Pancreas (tissue), 10 donors: ENCODE data around the gene DPF3. TPM values are rescaled to one million over a fixed set of nuclear protein-coding genes. Genes with fewer than 3 reads are reported as not detected.

Experiments
- ATAC-seq, 4 donors: fragments of 200-7000 bp; cut with Tn5 transposase; one replicate each; pipeline versions ENCODE4 v1.8.0 to v1.9.1; 2020; ENCODE audit warnings: mild to moderate bottlenecking in 4 of 4, moderate library complexity in 4 of 4
- DNase-seq, 6 donors: peaks; one replicate each; pipeline ENCODE4 v3.0.0-alpha.2; 2020
- FAIRE-seq: peaks from 2 replicates; lab custom pipeline; 2012; peaks lifted over from hg19 to GRCh38; lab: Jason Lieb, UNC
- H3K27ac ChIP-seq, 4 donors: fragments of 200-600 bp; sonication (generic); 1 replicate in 3 of 4; 2 replicates in 1 of 4; pipeline versions ENCODE4 v1.5.0 to v1.8.0; 2020
- H3K27me3 ChIP-seq, 4 donors: fragments of 200-600 bp; one replicate each; pipeline ENCODE4 v1.8.0; 2021
- H3K36me3 ChIP-seq, 3 donors: fragments of 200-600 bp; sonication (generic) in 1 of 3; one replicate each; pipeline versions ENCODE4 v1.5.0 to v1.8.0; 2020 to 2021
- H3K4me1 ChIP-seq, 3 donors: fragments of 200-600 bp; one replicate each; pipeline ENCODE4 v1.8.0; 2021
- H3K4me3 ChIP-seq, 4 donors: fragments of 200-600 bp; sonication (generic) in 2 of 4; one replicate each; pipeline versions ENCODE4 v1.5.0 to v1.8.0; 2020 to 2021
- H3K9me3 ChIP-seq, 4 donors: fragments of 200-600 bp; one replicate each; pipeline ENCODE4 v1.8.0; 2021
- CTCF ChIP-seq, 4 donors: fragments of 200-600 bp; sonication (generic) in 3 of 4; IDR thresholded peaks; one replicate each; pipeline versions ENCODE4 v1.5.0 to v1.8.0; 2021; ENCODE audit warnings: antibody characterized with exemption in 4 of 4
- WGBS, 2 donors: extraction: QIAGEN DNeasy Blood & Tissue Kit; methylation state at CpG; one replicate each; pipeline ENCODE4 v1.1.7; 2013; 5-methylcytosine and 5-hydroxymethylcytosine counted together
- intact Hi-C, 3 donors: fragments of 100-400 bp; cut with DNase I; formaldehyde crosslinking; loops; one replicate each; pipeline versions ENCODE4 v1.11.1 to v1.14.2; 2022
- polyA plus RNA-seq, 2 donors: library from polyadenylated mRNA; stranded (reverse); fragments of 200-250 nt; gene quantifications; one replicate each; pipeline ENCODE4 v1.2.3, GENCODE V29; 2013
- total RNA-seq, 6 donors: library from RNA; stranded (reverse); fragmentation: NEBNext Ultra II Directional in 4 of 6; extraction: Animal tissue kit (Norgen Biotek cat#: 25700) in 4 of 6; gene quantifications; one replicate each; pipeline versions ENCODE4 v1.2.1 to v1.2.4, GENCODE V29; 2021 to 2023
- donor health status: healthy with polysubstance abuse.
- donor health status: DM: no; HTN: no; CAD: no; lungs with moderate emphysema.
- donor health status: DM: no; HTN: no; CAD: no.
- donor health status: control.
- donor health status: control.
- donor health status: Bipolar disorder and iron deficiency.
- donor health status: DM: yes; HTN: yes; CAD: no.
- donor health status: DM: no; HTN: no; CAD: no.
- donor health status: DM: no; HTN: no; CAD: no.
- donor health status: DM: yes; HTN: yes; CAD: no.

Gene DPF3
- total and polyA plus RNA-seq, 8 donors = 0.14 to 1.3 (median 0.86) TPM

DNA sequence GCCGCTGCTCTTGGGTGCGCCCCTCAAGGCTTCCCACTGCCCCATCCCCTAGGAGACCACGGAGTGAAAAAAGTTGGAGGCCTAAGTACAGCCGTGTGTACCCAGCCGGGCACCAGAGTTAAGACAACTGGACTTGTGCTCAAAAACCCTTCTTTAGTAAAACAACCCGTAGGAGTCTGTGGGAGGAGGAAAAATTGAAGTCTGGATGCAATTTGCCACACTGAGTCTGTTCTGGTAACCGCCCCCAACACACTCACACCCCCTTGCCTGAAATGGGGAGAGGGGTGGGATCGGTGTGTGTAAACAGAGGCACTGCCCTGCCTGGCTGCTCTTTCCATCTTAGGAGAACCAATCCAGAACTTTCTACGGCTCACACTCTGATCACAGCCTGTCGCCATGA, 41.7 kb downstream of the DPF3 start:
- intact Hi-C loops = no loop called here
- WGBS, 2 donors = 91 to 94% methylated on average over 10 of the region's 10 CpGs
- TF ChIP-seq CTCF (IDR thresholded peaks at IDR 0.05) = no peak
- H3K27ac ChIP-seq = no peak overlapping the region
- ATAC-seq (no peak), FAIRE-seq (no peak), DNase-seq (no peak)
- no peak overlapping the region for H3K4me3 ChIP-seq
- H3K36me3 ChIP-seq = no peaks in the 10 kb centered on the region
- H3K27me3 ChIP-seq = no peaks in the 10 kb centered on the region
- no peaks in the 10 kb centered on the region for H3K9me3 ChIP-seq
- no peaks in the 10 kb centered on the region for H3K4me1 ChIP-seq

DNA sequence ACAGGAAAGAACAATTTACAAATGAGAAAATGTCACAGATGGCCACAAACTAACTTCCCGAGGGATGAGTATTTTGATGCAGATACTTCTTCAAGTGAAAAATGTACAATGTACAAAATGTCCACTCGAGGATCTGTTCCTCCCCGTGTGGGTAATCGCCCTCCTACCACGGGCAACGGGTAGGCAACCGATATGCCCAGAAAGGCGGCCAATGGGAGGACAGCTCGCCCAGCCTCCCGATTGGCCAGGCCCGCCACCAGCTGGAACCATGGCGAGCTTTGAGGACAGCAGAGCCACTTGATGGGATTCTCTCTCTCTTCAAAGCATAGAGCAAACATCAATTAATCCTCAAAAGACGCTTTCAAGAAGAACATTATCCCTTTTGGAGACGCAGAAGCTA, 42.3 kb downstream of the DPF3 start:
- DNase-seq = no peak
- TF ChIP-seq CTCF (IDR thresholded peaks at IDR 0.05) = no peak
- 83% methylated on average over 14 of the region's 14 CpGs for WGBS, 2 donors
- H3K4me3 ChIP-seq = no peak overlapping the region
- H3K36me3 ChIP-seq = no peaks in the 10 kb centered on the region
- H3K4me1 ChIP-seq = no peaks in the 10 kb centered on the region
- no peaks in the 10 kb centered on the region for H3K27me3 ChIP-seq
- ATAC-seq = no peak
- intact Hi-C loops = no loop called here
- FAIRE-seq = no peak
- H3K27ac ChIP-seq = no peak overlapping the region
- no peaks in the 10 kb centered on the region for H3K9me3 ChIP-seq

DNA sequence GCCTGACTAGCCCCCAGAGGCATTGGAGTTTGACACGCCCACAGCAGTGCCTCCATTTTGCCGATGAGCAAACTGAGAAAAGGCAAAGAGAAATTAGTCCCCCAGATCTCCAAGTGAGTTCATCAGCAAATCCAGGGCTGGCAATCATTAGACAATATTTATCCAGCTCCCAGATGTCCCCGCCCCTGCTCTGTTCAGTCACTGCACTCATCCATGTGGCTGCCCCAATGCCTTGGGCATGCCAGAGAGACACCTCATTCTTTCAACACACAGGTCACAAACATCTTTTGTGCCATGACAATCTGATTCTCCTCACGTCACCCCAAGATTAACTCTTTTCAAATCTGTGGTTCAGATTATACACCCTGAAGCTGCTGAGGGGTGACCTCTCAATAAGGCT, 43.5 kb downstream of the DPF3 start:
- FAIRE-seq = no peak
- Histone ChIP-seq H3K9me3 (no peaks in the 10 kb centered on the region), H3K36me3 (no peaks in the 10 kb centered on the region), H3K27ac (no peak overlapping the region), H3K27me3 (no peaks in the 10 kb centered on the region), H3K4me3 (no peak overlapping the region), H3K4me1 (no peaks in the 10 kb centered on the region)
- WGBS, 2 donors = 78 to 81% methylated on average over 4 of the region's 4 CpGs
- TF ChIP-seq CTCF (IDR thresholded peaks at IDR 0.05) = no peak
- DNase-seq = no peak
- no peak for ATAC-seq
- intact Hi-C loops = no loop called here

DNA sequence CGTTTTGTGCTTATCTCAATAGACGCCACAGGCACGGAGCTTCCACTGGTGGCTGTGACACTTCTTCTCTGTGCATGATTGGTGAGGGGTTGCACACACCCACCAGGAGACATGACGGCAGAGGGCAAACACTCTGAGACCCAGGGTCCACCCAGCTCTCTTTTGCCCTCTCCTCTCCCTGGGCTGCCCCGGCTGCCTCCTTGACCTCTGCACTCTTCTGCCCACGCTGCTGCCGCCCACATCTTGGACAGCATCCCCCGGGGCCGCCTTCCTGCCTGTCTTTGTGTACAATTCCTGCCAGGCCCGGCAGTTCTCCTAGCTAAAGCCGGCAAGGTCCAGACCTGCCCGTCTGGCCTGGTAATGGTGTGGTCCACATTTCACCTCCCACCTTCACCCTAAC, 44.7 kb downstream of the DPF3 start:
- Histone ChIP-seq H3K27me3 (no peaks in the 10 kb centered on the region), H3K27ac (no peak overlapping the region), H3K4me1 (no peaks in the 10 kb centered on the region), H3K4me3 (no peak overlapping the region), H3K36me3 (no peaks in the 10 kb centered on the region), H3K9me3 (no peaks in the 10 kb centered on the region)
- no peak for DNase-seq
- ATAC-seq = no peak
- intact Hi-C loops = no loop called here
- WGBS, 2 donors = 74 to 79% methylated on average over 12 of the region's 12 CpGs
- no peak for TF ChIP-seq CTCF (IDR thresholded peaks at IDR 0.05)
- FAIRE-seq = no peak

DNA sequence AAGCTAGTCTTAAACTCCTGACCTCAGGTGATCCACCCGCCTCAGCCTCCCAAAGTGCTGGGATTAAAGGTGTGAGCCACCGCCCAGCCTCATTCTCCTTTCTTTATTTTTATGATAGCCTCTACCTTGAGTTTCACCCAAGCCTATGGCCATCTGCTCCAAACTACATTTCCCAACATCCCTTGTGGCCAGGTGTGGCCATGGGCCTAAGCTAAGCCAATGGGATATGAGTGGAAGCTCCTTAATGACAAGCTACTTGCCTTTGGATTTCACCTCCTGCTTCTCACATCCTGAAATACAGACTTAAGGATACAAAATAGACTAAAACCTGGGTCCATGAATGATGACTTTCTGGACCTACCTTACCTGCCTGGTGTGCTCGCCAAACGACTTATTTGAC, 46.2 kb downstream of the DPF3 start:
- ATAC-seq (no peak), DNase-seq (no peak), FAIRE-seq (no peak)
- H3K9me3 ChIP-seq = no peaks in the 10 kb centered on the region
- WGBS, 2 donors = 97 to 98% methylated on average over 4 of the region's 4 CpGs
- no peak overlapping the region for H3K4me3 ChIP-seq
- no peaks in the 10 kb centered on the region for H3K36me3 ChIP-seq
- no peaks in the 10 kb centered on the region for H3K4me1 ChIP-seq
- TF ChIP-seq CTCF (IDR thresholded peaks at IDR 0.05) = no peak
- intact Hi-C loops = no loop called here
- H3K27me3 ChIP-seq = no peaks in the 10 kb centered on the region
- no peak overlapping the region for H3K27ac ChIP-seq
